HepG2 (cell line): ENCODE measurements around the gene RABGGTA. TPM values are rescaled to one million over a fixed set of nuclear protein-coding genes. Genes with fewer than 3 reads are reported as not detected.

Source experiments
- AGO2 ChIP-seq: fragments of 200-400 bp; formaldehyde crosslinking; optimal IDR thresholded peaks from 2 replicates; pipeline ENCODE3; 2017; ENCODE audit warnings: mild to moderate bottlenecking, low read depth, low read length, moderate library complexity
- ATRX ChIP-seq: sonication (generic); formaldehyde crosslinking; IDR thresholded peaks from 2 replicates; pipeline ENCODE4 v1.4.0; 2020; ENCODE audit warnings: missing genetic modification reagents, borderline replicate concordance
- CEBPB ChIP-seq: IDR thresholded peaks from 2 replicates; pipeline ENCODE4 v1.6.1; 2011; ENCODE audit warnings: low read depth, low read length, improper control_type of control experiment, borderline replicate concordance
- ELF3 ChIP-seq: IDR thresholded peaks from 2 replicates; pipeline ENCODE4 v1.6.1; 2016; ENCODE audit warnings: missing genetic modification reagents, missing compliant biosample characterization
- GABPB1 ChIP-seq: IDR thresholded peaks from 2 replicates; pipeline ENCODE4 v1.6.1; 2016; ENCODE audit warnings: mild to moderate bottlenecking, missing genetic modification reagents, moderate library complexity, missing compliant biosample characterization
- GZF1 ChIP-seq: sonication (generic); formaldehyde crosslinking; IDR thresholded peaks from 2 replicates; pipeline ENCODE4 v1.5.1; 2020; ENCODE audit warnings: mild to moderate bottlenecking, missing genetic modification reagents
- HNF4A ChIP-seq: sonication (generic); formaldehyde crosslinking; IDR thresholded peaks from 2 replicates; pipeline ENCODE4 v1.4.0; 2020; ENCODE audit warnings: missing genetic modification reagents
- KDM4B ChIP-seq: sonication (generic); formaldehyde crosslinking; IDR thresholded peaks from 2 replicates; pipeline ENCODE4 v1.4.0; 2020; ENCODE audit warnings: missing genetic modification reagents
- KLF15 ChIP-seq: sonication (generic); formaldehyde crosslinking; IDR thresholded peaks from 2 replicates; pipeline ENCODE4 v1.8.1; 2023; ENCODE audit warnings: borderline replicate concordance, mild to moderate bottlenecking, inconsistent platforms, missing genetic modification reagents, mixed read lengths
- SP1 ChIP-seq, 2 experiments: fragments of 450-650 bp in 1 of 2; sonication (generic) in 1 of 2; formaldehyde crosslinking in 1 of 2; IDR thresholded peaks; 2 replicates each; pipeline versions ENCODE4 v1.4.0 to v1.6.1; 2016 to 2020; ENCODE audit warnings: missing genetic modification reagents in 1 of 2
- SRY ChIP-seq: sonication (generic); formaldehyde crosslinking; IDR thresholded peaks from 2 replicates; pipeline ENCODE4 v1.8.0; 2022; ENCODE audit warnings: mild to moderate bottlenecking, missing genetic modification reagents
- ZBTB10 ChIP-seq: sonication (generic); formaldehyde crosslinking; IDR thresholded peaks from 2 replicates; pipeline ENCODE4 v1.4.0; 2020; ENCODE audit warnings: missing genetic modification reagents, borderline replicate concordance
- ZNF205 ChIP-seq: IDR thresholded peaks from 2 replicates; pipeline ENCODE4 v1.6.1; 2018; ENCODE audit warnings: missing biosample characterization, missing genetic modification reagents
- ZNF3 ChIP-seq: IDR thresholded peaks from 2 replicates; pipeline ENCODE4 v1.7.0; 2017; ENCODE audit warnings: inconsistent platforms
- ZNF556 ChIP-seq: sonication (generic); formaldehyde crosslinking; IDR thresholded peaks from 2 replicates; pipeline ENCODE4 v1.4.0; 2020; ENCODE audit warnings: mild to moderate bottlenecking, missing genetic modification reagents, borderline replicate concordance
- polyA plus RNA-seq, 8 experiments: library from polyadenylated mRNA; depleted of rRNA in 3 of 8; stranded (reverse) in 7 of 8; unstranded in 1 of 8; fragments of >200 nt; fragmentation: Illumina TruSeq in 4 of 8; extraction: Trizol in 4 of 8; gene quantifications; 2 replicates each; pipeline versions ENCODE4 v1.2.1 to v1.2.3, GENCODE V29; 2011 to 2016; ENCODE audit warnings: low read depth in 4 of 8, missing spikeins in 1 of 8, mixed read lengths in 1 of 8; ENCODE audit not compliant: insufficient read depth in 1 of 8
- total RNA-seq, 5 experiments: library from RNA; depleted of rRNA; stranded (reverse); fragments of >200 nt; fragmentation: Illumina TruSeq; extraction: Trizol; gene quantifications; 2 replicates each; pipeline ENCODE4 v1.2.3, GENCODE V29; 2016; ENCODE audit warnings: low read depth in 1 of 5
- TF ChIP-seq, protein P1 (sequence below): sonication (generic); formaldehyde crosslinking; IDR thresholded peaks from 2 replicates; pipeline ENCODE4 v1.4.0; 2020; ENCODE audit warnings: missing genetic modification reagents, mild to moderate bottlenecking, borderline replicate concordance
- TF ChIP-seq, protein P2 (sequence below): IDR thresholded peaks from 2 replicates; pipeline ENCODE4 v1.6.1; 2016; ENCODE audit warnings: missing biosample characterization, missing genetic modification reagents, low read depth

Gene RABGGTA
- total and polyA plus RNA-seq, 2 of the 13 experiments (the other 11 are each of a cell fraction or from before 2014, with no cell fraction given) = 57.9 to 90.8 TPM

- peak; percentile 99 for TF ChIP-seq ZNF556 (CRISPR knock-in tag)
- TF ChIP-seq ZNF205 (CRISPR knock-in tag) = peak; percentile 85
- no peak for TF ChIP-seq SP1 (IDR thresholded peaks at IDR 0.05)
- peak; percentile 100 for TF ChIP-seq SP1 (CRISPR knock-in tag; IDR thresholded peaks at IDR 0.05)
- TF ChIP-seq GABPB1 (CRISPR knock-in tag) = peak; percentile 93
- TF ChIP-seq, protein P1, sequence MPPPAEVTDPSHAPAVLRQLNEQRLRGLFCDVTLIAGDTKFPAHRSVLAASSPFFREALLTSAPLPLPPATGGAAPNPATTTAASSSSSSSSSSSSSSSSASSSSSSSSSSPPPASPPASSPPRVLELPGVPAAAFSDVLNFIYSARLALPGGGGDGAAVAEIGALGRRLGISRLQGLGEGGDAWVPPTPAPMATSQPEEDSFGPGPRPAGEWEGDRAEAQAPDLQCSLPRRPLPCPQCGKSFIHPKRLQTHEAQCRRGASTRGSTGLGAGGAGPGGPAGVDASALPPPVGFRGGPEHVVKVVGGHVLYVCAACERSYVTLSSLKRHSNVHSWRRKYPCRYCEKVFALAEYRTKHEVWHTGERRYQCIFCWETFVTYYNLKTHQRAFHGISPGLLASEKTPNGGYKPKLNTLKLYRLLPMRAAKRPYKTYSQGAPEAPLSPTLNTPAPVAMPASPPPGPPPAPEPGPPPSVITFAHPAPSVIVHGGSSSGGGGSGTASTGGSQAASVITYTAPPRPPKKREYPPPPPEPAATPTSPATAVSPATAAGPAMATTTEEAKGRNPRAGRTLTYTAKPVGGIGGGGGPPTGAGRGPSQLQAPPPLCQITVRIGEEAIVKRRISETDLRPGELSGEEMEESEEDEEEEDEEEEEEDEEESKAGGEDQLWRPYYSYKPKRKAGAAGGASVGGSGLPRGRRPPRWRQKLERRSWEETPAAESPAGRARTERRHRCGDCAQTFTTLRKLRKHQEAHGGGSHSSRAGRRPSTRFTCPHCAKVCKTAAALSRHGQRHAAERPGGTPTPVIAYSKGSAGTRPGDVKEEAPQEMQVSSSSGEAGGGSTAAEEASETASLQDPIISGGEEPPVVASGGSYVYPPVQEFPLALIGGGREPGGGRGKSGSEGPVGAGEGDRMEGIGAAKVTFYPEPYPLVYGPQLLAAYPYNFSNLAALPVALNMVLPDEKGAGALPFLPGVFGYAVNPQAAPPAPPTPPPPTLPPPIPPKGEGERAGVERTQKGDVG (CRISPR knock-in tag) = peak; percentile 84; the same call in 1 of the 2 replicates
- TF ChIP-seq KLF15 (CRISPR knock-in tag) = peak; percentile 86
- no peak; the same call in 1 of the 2 replicates for TF ChIP-seq ZNF3
- TF ChIP-seq AGO2 = peak; percentile 100
- TF ChIP-seq SRY (CRISPR knock-in tag) = no peak
- peak; percentile 7; the same call in 1 of the 2 replicates for TF ChIP-seq CEBPB
- 0 out of 2 replicates have a peak, but pooled peaks have one; percentile 95 for TF ChIP-seq ATRX
- TF ChIP-seq ZBTB10 (CRISPR knock-in tag) = peak; percentile 90
- TF ChIP-seq KDM4B (CRISPR knock-in tag) = peak; percentile 99
- peak; percentile 78 for TF ChIP-seq ELF3 (CRISPR knock-in tag)
- TF ChIP-seq, protein P2, sequence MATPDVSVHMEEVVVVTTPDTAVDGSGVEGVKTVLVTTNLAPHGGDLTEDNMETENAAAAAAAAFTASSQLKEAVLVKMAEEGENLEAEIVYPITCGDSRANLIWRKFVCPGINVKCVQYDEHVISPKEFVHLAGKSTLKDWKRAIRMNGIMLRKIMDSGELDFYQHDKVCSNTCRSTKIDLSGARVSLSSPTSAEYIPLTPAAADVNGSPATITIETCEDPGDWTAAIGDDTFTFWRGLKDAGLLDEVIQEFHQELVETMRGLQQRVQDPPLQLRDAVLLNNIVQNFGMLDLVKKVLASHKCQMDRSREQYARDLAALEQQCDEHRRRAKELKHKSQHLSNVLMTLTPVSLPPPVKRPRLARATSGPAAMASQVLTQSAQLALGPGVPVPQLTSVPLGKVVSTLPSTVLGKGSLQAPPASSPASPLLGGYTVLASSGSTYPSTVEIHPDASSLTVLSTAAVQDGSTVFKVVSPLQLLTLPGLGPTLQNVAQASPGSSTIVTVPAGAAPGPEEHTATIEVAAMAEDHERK = peak; percentile 76
- peak; percentile 86 for TF ChIP-seq GZF1 (CRISPR knock-in tag)
- TF ChIP-seq HNF4A (CRISPR knock-in tag) = peak; percentile 83
These were observed 28.1 kb upstream of the RABGGTA start, which contains the start of the genes DHRS1 and NOP9 (continued) for GRCh38 chr14:24299255-24300191.
